GM19043 (cell line): ENCODE results near the gene RHOT2.

Source experiments
- ATAC-seq: cut with Tn5 transposase; IDR thresholded peaks from one replicate; pipeline ENCODE4 v1.9.1; 2021; ENCODE audit warnings: low read depth; ENCODE audit not compliant: unreplicated experiment

The RHOT2 gene

GRCh38 chr16:668519-669171 is 713 bp downstream of the RHOT2 start:
- ATAC-seq: no peak

GRCh38 chr16:669666-670065 is 1.7 kb downstream of the RHOT2 start:
- no peak for ATAC-seq

GRCh38 chr16:670485-671352 is 2.8 kb downstream of the RHOT2 start:
- no peak for ATAC-seq

DNA sequence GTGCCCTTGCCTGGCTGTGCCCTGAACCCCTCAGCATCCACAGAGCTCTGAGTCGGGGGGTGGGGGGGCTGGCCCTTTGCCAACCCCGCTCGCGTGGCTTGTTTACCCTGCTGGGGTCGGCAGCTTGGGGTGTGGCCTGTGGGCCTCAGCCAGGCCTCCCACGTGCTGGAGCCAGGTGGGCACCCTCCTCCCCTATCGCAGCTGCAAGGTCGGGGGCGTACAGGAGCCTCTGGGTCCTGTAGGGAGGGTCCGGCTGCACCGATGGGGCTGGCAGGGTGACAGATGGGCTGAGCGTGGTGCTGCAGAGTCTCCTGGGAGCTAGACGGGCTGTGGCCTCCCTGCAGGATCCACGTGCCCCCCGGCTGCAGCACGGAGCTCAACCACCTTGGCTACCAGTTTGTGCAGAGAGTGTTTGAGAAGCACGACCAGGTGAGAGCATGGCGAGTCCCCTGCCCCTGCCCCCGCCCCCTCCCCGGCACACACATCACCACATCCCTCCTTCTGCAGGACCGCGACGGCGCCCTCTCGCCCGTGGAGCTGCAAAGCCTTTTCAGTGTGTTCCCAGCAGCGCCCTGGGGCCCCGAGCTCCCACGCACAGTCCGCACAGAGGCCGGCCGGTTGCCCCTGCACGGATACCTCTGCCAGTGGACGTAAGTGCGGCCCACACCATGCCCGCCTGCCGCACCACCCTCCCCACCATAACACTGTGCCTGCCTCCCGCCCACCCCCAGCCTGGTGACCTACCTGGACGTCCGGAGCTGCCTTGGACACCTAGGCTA is 3.6 kb downstream of the RHOT2 start:
- no peak for ATAC-seq

- ATAC-seq: no peak
These were observed 4.4 kb downstream of the RHOT2 start for GRCh38 chr16:672371-672770.

GRCh38 chr16:672851-673250 is 4.9 kb downstream of the RHOT2 start:
- ATAC-seq: no peak

DNA sequence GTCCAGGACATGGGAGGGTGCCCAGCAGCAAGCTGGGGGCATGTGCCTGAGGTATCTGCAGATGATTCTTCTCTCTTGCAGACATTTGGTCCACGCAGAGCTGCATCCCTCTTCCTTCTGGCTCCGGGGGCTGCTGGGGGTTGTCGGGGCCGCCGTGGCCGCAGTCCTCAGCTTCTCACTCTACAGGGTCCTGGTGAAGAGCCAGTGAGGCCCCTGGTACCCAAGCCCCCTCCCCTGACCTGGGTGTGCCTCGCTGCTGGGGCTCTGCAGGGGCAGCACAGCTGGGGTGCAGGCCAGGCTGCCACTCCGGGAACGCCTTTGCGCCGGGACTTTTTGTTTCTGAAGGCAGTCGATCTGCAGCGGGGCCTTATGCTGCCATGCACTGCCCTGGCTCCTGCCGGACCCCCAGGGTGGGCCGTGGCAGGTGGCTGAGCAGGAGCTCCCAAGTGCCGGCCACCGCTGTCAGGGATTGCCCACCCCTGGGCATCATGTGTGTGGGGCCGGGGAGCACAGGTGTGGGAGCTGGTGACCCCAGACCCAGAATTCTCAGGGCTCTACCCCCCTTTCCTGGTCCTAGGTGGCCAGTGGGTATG is 5.6 kb downstream of the RHOT2 start:
- no peak for ATAC-seq

DNA sequence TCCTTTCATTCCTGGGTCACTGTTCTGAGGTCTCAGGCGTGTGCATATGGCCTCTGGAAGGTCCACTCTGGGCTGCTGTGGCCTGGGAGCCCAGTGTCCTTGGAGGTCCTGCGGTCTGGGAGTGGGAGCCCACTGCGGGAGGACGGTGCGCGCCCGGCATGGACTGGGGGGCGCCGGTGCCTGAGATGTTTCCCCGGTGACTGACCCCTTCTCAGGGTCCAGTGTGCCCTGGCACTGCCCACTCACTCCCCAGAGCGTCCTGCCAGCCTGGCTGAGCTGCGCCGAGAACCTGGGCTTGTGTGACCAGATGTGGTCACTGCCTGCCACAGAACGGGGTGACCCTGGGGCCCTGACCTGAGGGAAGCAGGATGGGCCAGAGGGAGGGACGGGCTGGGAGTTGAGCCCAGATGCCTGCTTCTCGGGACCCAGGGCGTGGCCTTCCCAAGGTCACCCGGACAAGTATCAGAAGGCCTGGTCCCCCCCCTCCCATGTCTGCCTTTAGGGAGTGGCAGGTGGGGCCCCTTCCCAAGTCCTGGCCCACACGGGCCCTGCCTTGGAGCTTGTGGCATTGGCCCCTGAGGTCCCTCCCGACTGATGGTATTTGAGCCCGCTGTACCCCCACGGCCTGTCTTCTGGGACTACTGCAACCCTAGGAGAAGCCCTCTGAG is 6.4 kb downstream of the RHOT2 start:
- no peak for ATAC-seq

DNA sequence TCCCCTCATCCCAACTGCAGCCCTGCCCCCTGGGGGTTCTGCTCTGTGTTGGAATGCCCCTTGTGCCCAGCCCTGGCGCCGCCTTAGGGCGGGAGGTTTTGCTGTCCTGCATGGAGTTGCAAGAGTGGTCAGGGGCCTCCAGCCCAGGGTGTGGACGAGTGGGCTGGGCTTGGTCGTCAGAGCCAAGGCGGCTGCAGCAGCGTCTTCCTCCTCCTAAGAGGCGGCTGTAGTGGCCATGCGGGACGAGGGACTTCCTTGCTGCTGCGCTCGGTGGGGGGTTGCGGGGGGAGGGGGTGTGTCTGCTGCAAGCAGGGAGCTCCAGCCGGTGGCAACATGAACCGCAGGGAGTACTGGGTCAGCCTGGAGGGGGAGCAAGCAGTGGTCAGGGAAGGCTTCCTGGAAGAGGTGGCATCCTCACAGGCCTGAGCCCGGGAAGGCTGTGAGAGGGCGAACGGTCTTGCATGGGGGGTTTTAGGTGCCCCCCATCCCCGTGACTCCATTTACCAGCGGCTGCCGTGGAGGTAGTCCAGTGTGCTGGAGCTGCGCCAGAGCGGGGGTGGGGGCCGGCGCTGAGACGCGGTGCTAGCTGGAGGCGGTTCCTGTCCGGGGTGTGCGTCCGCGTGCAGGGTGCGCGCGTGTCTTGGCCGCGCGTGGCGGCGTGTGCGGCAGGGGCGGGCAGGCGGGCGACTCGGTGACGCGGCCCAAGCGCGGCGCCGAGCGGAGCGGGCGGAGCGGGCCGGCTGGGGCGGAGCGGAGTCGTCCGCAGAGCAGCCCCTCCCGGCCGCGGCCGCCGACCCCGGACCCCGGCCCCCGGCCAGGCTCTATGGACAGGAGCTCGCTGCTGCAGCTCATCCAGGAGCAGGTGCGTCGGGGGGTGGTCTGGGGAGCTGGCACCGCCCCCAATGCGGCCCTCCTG is 7.3 kb downstream of the RHOT2 start, which contains the start of gene RHBDL1:
Gene RHBDL1 (plus strand): TSS at position 704 of the 916 bp plus-strand sequence. CDS start 120 bp downstream, at position 824.
- no peak for ATAC-seq

DNA sequence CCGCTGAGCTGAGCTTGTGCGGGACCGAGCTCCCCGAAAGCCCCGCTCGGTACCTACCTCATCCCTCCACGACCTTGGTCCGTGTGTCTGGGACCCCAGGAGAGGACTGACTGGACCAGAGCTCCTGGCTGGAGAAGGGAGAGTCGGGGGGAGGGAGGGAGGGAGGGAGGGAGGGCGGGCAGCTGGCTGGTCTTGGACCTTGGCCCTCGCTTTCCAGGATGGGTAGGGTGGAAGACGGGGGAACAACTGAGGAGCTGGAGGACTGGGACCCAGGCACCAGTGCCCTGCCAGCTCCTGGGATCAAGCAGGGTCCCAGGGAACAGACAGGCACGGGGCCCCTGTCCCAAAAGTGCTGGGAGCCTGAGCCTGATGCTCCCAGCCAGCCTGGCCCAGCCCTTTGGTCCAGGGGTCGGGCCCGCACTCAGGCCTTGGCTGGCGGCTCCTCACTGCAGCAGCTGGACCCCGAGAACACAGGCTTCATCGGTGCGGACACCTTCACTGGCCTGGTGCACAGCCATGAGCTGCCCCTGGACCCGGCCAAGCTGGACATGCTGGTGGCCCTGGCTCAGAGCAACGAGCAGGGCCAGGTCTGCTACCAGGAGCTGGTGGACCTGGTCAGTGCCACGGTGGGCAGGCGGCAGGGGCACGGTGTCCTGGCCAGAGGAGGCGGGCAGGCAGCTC is 8.1 kb downstream of the RHOT2 start:
- ATAC-seq: no peak

DNA sequence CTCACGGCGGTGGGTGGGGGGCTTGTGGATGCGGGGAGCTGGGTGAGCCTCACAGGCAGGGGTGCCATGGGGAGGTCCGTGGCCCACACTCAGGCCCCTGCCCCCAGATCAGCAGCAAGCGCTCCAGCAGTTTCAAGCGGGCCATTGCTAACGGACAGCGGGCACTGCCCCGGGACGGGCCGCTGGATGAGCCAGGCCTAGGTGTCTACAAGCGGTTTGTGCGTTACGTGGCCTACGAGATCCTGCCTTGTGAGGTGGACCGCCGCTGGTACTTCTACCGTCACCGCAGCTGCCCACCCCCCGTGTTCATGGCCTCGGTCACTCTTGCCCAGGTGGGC is 8.6 kb downstream of the RHOT2 start:
- no peak for ATAC-seq

GRCh38 chr16:676913-677312 is 9.0 kb downstream of the RHOT2 start:
- ATAC-seq: no peak

DNA sequence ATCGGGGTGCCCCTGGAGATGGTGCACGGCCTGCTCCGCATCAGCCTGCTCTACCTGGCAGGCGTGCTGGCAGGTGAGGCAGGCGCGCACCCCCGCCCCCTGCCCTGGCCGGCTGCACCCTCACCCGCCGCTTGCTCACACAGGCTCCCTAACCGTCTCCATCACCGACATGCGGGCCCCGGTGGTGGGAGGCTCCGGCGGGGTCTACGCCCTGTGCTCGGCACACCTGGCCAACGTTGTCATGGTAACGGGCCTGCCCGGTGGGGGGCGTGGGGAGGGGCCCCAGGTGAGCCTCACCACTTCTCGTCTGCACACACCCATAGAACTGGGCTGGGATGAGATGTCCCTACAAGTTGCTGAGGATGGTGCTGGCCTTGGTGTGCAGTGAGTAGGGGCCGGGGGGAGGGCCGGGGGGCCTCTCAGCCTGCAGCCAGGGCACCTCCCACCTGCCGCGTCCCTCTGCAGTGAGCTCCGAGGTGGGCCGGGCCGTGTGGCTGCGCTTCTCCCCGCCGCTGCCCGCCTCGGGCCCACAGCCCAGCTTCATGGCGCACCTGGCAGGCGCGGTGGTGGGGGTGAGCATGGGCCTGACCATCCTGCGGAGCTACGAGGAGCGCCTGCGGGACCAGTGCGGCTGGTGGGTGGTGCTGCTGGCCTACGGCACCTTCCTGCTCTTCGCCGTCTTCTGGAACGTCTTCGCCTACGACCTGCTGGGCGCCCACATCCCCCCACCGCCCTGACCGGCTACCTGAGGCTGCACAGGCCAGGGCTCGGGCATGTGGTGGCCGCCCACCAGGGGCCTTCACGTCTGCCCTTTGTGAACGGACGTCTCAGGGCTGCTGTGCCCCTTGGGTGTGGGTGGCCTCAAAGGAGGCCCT is 9.6 kb downstream of the RHOT2 start:
- no peak for ATAC-seq

DNA sequence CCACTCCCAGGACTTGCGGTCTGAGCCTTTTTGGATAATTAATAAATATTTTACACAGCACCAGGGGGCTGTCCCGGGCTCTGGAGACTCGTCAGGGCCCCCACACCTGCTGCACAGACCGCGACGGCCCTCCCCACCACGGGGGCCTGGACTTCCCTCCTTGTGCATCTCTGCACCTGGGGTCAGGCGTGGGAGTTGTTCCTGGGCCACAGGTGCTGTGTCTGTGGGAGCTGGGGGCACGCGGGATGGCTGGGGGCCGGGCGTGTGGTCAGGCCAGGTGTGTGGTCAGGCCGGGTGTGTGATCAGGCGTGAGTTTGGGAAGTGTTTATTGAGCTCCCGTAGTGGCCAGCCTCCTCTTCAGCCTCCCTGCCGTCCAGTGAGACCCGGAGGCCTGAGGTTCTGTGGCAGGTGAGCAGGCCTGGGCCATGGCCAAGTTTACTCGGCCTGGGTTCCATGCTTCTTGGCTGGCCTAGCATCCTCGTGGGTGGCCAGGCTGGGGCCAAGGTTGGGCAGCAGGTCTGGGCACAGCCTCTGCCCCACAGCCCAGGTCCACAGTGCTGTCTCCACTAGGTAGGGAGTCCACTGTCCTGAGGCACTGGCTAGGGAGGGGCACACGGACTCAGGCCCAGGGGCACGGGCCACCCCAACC is 10.4 kb downstream of the RHOT2 start:
- ATAC-seq: no peak

DNA sequence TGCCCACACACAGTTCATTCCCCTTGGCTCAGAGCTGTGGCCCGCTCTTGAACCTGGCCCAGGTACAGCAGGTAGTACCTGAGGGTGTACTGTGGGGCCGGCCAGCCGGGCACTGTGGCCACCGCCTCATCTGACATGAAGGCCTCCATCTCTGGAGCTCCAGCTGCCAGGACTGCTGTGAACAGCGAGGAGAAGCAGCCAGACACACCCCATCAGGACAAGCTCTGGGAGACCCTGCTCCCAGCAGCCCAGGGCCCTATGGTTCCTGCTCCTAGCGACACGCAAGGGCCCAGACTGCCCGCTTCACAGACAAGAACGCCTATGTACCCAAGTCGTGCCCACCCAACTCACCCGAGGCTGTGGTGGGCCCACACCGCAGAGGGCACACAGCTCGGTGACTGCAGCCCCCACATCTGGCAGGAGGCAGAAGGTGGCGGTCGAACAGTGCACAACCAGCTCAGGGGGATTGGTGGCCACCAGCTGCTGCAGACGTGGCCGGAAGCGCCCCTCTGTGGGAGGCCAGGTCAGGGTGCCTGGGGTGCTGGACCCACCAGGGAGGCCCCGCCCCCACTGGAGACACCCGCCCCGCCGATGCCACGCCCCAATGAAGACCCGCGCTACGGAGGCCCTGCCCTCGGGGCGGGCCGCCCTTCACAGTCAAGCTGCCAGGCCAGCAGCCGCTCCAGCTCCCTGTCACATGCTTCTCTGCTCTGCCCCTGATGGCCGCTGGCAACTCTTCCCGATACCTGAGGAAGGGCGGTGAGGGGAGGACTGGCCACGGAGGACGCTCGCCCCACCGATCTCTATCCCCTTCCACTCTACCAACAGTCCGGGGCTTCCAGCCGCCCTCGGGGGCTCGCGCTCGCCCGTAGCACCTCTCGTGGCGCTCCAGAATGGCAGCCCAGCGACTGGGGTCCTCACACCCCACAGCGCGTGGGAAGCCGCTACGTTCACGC is 11.2 kb downstream of the RHOT2 start:
- ATAC-seq: no peak
